ENCODE results near the gene CFAP20DC.
"Not testable (repeated sequence)": the region's sequence is repeated elsewhere in the genome, so short reads cannot be mapped to it uniquely, and the experiment has no call there.

CFAP20DC gene

GRCh38 chr3:59064728-59065127 is 14.9 kb upstream of the CFAP20DC start:
- H3K4me3 ChIP-seq (ENCODE audit: low read depth, low read length): no peak overlapping the region
- no peak for TF ChIP-seq CTCF (IDR thresholded peaks at IDR 0.05; ENCODE audit: borderline replicate concordance, insufficient read depth, low read depth, low read length)

DNA sequence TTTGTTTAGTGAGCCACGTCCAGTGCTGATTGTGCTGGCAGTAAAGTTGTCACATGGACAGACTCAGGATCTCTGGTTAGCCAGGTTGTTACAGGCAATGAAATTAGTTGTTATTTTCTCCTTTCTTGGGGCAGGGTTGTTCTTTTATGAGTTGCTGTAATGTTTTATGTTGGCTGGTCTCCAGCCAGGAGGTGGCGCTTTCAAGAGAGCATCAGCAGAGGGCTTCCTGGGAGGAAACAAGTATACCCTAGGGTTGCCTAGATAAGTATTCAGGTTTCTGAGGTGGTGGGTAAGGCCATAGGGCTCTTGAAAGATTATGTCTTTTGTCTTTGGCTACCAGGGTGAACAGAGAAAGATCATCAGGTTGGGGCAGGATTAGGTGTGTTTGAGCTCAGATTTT is 14.5 kb upstream of the CFAP20DC start:
- no peak overlapping the region for H3K4me3 ChIP-seq (ENCODE audit: low read depth, low read length)
- peak; percentile 14; the same call in 1 of the 2 replicates for TF ChIP-seq CTCF (IDR thresholded peaks at IDR 0.05; ENCODE audit: borderline replicate concordance, insufficient read depth, low read depth, low read length)

DNA sequence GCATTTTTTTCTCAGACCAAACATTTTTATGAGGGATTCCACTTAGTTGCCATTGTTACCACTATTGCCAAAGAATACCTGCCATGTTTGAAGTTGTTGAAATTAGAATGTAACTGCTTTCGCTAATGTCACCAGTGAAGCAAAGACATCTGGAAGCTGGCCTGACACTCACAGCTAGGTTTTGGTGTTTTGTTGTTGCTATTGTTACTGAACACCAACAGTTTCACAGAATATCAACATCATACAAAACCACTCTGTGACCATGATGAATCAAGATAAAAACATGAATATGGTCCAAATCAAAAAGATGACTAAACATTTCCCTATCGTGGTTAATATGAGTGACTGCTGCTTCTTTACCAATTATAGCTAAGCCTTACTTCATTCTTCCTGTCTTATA is 6.9 kb upstream of the CFAP20DC start:
- H3K4me3 ChIP-seq (ENCODE audit: low read depth, low read length): no peak overlapping the region
- TF ChIP-seq CTCF (IDR thresholded peaks at IDR 0.05; ENCODE audit: borderline replicate concordance, insufficient read depth, low read depth, low read length): no peak

DNA sequence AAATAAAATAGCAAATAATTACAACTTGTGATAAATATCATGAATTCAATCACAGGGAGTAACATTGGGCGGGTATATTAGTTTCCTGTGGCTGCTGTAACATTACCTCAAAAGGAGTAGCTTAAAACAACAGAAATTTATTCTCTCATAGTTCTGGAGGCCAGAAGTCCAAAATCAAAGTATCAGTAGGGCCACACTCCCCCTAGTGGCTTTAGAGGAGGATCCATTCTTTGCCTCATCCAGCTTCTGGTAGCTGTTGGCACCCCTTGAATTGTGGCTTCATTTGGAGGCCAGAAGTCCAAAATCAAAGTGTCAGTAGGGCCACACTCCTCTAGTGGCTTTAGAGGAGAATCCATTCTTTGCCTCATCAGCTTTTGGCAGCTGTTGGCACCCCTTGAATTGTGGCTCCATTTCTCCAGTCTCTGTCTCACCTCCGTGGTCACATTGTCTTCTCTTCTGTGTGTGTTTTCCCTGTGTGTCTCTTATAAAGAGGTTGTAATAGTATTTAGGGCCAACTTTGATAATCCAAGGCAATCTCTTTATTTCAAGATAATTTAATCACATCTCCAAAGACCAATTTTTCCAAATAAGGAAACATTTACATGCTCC is 3.1 kb upstream of the CFAP20DC start:
- TF ChIP-seq CTCF (IDR thresholded peaks at IDR 0.05; ENCODE audit: borderline replicate concordance, insufficient read depth, low read depth, low read length): peak; percentile 60
- H3K4me3 ChIP-seq (ENCODE audit: low read depth, low read length): no peak overlapping the region

- H3K4me3 ChIP-seq (ENCODE audit: low read depth, low read length): not testable (repeated sequence)
These were observed 1.1 kb upstream of the CFAP20DC start for GRCh38 chr3:59050811-59051414.

- no peak for TF ChIP-seq CTCF (IDR thresholded peaks at IDR 0.05; ENCODE audit: borderline replicate concordance, insufficient read depth, low read depth, low read length)
- no peak overlapping the region for H3K4me3 ChIP-seq (ENCODE audit: low read depth, low read length)
These were observed 3.0 kb downstream of the CFAP20DC start for GRCh38 chr3:59046839-59047238.

DNA sequence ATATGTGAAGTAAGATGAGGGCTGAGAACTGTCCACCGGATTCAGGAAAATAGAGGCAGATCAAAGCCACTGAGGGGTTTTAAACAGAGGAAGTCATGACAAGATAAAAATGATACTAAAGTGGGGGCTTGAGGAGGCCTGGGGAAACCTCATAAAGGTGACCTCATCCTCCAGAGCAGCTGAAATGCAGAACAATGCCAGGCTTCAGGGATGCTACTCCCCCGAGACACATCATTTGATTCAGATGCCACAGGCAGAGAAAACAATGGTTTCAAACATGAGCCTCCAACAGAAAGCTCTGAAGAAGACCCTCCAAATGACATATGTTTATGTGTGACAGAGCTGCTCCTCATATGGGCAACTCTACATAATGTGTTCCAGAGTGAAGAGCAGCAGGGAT is 6.4 kb downstream of the CFAP20DC start:
- TF ChIP-seq CTCF (IDR thresholded peaks at IDR 0.05; ENCODE audit: borderline replicate concordance, insufficient read depth, low read depth, low read length): no peak
- H3K4me3 ChIP-seq (ENCODE audit: low read depth, low read length): no peak overlapping the region
